ENCODE results near the gene TGFBR3.
A peak's percentile ranks its signal among the peaks of the same experiment; 100 is the strongest.

DNA sequence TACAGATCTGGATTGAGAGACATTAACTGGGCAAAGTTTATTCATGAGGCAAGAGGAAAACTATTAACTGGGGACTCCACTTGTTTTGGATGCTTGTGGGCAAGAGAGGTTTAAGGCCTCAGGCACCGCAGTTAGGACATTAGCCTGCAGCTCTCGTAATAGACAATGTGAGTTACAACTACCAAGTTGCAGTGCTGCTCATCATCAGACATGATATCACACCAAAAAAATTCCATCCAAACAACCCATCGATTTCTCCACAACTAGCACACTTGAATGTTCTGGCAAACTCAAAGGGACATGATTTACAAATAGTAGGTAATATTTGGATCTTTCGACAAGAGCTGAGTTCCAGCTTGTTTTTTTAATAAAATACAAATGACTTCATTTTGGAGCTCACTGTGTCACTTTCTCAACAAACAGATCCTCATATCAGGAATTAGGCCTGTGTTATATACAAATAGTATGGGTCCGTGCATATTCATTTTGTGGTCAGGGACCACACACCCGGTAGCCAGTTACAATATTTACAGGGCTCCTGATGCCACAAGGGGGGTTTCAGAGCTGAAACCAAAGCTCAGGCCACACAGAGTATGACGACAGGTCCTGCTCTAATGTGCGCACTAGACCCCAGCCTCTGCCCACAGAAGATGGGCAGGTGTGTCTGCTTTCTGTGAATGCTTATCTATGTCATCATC lies 128.0 kb downstream of the TGFBR3 start:
- TF ChIP-seq, protein P1, sequence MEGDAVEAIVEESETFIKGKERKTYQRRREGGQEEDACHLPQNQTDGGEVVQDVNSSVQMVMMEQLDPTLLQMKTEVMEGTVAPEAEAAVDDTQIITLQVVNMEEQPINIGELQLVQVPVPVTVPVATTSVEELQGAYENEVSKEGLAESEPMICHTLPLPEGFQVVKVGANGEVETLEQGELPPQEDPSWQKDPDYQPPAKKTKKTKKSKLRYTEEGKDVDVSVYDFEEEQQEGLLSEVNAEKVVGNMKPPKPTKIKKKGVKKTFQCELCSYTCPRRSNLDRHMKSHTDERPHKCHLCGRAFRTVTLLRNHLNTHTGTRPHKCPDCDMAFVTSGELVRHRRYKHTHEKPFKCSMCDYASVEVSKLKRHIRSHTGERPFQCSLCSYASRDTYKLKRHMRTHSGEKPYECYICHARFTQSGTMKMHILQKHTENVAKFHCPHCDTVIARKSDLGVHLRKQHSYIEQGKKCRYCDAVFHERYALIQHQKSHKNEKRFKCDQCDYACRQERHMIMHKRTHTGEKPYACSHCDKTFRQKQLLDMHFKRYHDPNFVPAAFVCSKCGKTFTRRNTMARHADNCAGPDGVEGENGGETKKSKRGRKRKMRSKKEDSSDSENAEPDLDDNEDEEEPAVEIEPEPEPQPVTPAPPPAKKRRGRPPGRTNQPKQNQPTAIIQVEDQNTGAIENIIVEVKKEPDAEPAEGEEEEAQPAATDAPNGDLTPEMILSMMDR (IDR thresholded peaks at IDR 0.05) = no peak
- TF ChIP-seq EP300 (IDR thresholded peaks at IDR 0.05) (no peak), POLR2A (IDR thresholded peaks at IDR 0.05) (no peak), POLR2AphosphoS5 (IDR thresholded peaks at IDR 0.05) (peak; percentile 34 to 71 (median 44))
